ENCODE data around the gene ZNF628.
"Not testable (repeated sequence)": the region's sequence is repeated elsewhere in the genome, so short reads cannot be mapped to it uniquely, and the experiment has no call there.

ZNF628 gene

GRCh38 chr19:55484593-55485438, 8.4 kb downstream of the ZNF628 start, which contains the start of gene NAT14:
Gene NAT14, plus strand, starts transcription at chr19:55485188. Its CDS starts 521 bp downstream, at chr19:55485709.
- peak; percentile 77 for DNase-seq

- DNase-seq = no peak
These were observed 9.1 kb downstream of the ZNF628 start for GRCh38 chr19:55485439-55486011.

GRCh38 chr19:55486043-55486970, 9.9 kb downstream of the ZNF628 start:
- DNase-seq = no peak

- no peak for DNase-seq
These were observed 10.8 kb downstream of the ZNF628 start for GRCh38 chr19:55486971-55487923.

GRCh38 chr19:55487924-55488687, 11.7 kb downstream of the ZNF628 start, which contains the start of gene SSC5D:
Gene SSC5D, plus strand, starts transcription at chr19:55488436. Its CDS starts 154 bp downstream, at chr19:55488590.
- no peak for DNase-seq

GRCh38 chr19:55488986-55489710, 12.7 kb downstream of the ZNF628 start:
- no peak for DNase-seq

- DNase-seq = no peak
These were observed 13.5 kb downstream of the ZNF628 start for GRCh38 chr19:55489711-55490477.

GRCh38 chr19:55490478-55491432, 14.3 kb downstream of the ZNF628 start:
- no peak for DNase-seq

- no peak for DNase-seq
These were observed 15.3 kb downstream of the ZNF628 start for GRCh38 chr19:55491546-55492360.

GRCh38 chr19:55492362-55492944, 16.0 kb downstream of the ZNF628 start:
- DNase-seq = no peak

GRCh38 chr19:55493052-55493644, 16.7 kb downstream of the ZNF628 start:
- no peak for DNase-seq

GRCh38 chr19:55493645-55494171, 17.3 kb downstream of the ZNF628 start:
- no peak for DNase-seq

GRCh38 chr19:55494172-55494761, 17.9 kb downstream of the ZNF628 start:
- DNase-seq = no peak

GRCh38 chr19:55495646-55496349, 19.4 kb downstream of the ZNF628 start:
- DNase-seq = no peak

- not testable (repeated sequence) for DNase-seq
These were observed 20.4 kb downstream of the ZNF628 start for GRCh38 chr19:55496820-55497219.

Data from NCI-H748 treated with DMSO at 0.1 percent for 48 hours (cell line).